COLO668 (cell line): ENCODE data around the gene ALDH4A1.

Source experiments
- DNase-seq: peaks from one replicate; lab custom pipeline; 2025; ENCODE audit not compliant: unreplicated experiment; lab: John Stamatoyannopoulos, UW

ALDH4A1 gene

GRCh38 chr1:18922848-18923755 is 20.7 kb upstream of the ALDH4A1 start:
- DNase-seq, result peak; percentile 77

- peak; percentile 88 for DNase-seq
Observed at GRCh38 chr1:18922319-18922726, 20.0 kb upstream of the ALDH4A1 start.

DNA sequence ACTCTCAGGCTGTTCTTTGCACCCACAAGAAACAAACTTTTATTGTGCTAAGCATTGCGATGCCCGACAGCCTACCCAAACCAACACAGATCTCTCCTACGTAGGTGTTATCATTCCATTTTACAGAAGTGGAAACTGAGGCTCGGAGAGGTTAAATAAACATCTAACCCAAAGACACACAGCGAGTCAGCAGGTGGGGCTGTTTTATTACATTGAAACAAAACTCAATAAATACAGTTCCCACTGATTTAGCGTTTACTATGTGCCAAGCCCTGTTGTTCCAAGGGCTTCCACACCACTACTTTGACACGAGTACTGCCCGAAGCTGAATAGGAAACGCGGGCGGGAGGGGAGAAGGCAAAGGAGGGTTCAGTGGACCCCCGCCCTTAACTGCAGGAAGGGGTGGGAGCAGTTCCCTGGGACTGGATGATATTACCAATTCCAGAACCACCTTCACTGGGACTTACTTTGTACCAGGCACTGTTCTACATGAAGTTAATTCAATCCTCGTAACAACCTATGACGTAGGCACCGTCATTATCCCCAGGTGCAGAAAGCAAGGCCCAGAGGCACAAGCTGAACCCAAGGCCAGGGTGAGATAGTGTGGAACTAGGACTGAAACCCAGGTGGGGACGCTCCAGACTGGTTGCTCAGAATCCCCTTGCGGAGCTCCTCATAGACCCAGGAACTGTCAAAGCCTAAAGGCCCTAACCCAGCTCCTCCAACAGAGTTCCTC is 19.3 kb upstream of the ALDH4A1 start:
- no peak for DNase-seq

GRCh38 chr1:18920931-18921330 is 18.6 kb upstream of the ALDH4A1 start:
- no peak for DNase-seq

DNA sequence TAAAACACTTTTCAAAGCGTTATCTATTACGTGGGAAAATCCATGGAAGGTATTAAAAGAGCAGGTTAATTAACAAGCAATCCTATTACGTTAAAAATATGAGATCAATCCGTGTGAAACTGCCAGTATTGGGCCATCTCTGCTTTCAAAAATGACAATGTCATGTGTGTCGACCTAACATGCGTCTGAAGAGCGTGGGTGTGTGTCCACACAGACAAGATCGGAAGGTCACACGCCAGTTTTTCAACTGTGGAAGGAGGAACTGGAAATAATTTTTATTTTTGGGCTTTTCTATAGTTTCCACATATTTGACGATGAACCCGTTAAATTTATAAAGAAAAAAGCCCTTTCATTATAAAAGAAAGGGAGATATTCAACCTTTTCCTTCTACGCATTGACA is 17.6 kb upstream of the ALDH4A1 start:
- DNase-seq, result no peak

GRCh38 chr1:18919197-18919905 is 17.0 kb upstream of the ALDH4A1 start:
- DNase-seq, result no peak

DNA sequence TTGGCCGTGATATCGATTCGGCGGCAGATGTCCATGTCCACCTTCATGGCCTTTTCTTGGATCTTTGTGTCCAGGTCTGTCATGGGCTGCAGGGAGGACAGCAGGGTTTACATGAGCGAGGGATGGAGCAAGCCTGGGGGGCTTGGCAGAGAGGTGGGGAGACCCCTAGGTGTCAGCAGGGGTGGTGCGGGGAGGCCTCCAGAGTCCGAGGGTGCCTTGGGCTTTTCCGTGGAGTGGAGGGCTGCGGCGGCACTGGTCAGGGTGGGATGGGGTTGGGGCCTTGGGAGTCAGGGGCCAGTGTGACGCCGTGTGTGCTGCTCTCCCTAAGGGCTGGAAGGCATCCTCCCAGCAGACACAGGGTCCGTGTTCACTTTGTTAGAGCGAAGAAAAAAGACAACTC is 16.1 kb upstream of the ALDH4A1 start:
- DNase-seq, result no peak

DNA sequence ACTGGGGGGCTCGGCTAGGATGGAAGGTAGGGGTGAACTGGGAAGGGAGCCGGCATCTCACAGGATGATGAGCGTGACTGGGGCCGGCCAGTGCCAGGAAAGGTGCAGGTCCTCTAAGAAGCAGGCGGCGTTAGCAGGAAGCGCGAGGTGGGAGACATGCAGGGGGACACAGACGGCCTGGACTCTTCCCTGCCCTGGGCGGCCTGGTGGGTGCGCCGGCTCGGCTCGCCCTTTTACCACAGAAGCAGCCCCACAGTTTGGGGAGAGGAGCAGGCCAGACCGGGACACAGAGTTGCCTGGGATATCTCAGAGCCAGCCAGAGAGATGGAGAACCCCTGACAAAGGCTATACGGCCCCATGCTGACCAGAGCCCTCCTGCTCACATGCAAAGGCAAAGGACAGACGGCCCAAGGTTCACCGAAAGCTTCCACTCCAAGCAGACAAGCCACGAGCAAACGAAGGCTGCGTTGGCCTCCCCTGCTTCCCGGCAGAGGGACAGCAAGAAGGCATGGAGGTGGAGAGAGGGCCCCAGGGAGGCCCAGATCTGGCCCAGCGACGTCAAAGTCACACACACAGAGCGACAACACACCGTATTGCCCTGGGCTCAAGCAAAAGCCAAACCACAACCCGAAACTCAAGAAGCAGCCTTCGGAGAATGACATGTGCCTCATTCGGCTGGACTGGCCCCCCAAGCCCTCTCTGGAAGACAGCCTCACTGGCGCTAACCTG is 14.9 kb upstream of the ALDH4A1 start:
- DNase-seq, result no peak

GRCh38 chr1:18915341-18915740 is 13.0 kb upstream of the ALDH4A1 start:
- DNase-seq, result no peak

DNA sequence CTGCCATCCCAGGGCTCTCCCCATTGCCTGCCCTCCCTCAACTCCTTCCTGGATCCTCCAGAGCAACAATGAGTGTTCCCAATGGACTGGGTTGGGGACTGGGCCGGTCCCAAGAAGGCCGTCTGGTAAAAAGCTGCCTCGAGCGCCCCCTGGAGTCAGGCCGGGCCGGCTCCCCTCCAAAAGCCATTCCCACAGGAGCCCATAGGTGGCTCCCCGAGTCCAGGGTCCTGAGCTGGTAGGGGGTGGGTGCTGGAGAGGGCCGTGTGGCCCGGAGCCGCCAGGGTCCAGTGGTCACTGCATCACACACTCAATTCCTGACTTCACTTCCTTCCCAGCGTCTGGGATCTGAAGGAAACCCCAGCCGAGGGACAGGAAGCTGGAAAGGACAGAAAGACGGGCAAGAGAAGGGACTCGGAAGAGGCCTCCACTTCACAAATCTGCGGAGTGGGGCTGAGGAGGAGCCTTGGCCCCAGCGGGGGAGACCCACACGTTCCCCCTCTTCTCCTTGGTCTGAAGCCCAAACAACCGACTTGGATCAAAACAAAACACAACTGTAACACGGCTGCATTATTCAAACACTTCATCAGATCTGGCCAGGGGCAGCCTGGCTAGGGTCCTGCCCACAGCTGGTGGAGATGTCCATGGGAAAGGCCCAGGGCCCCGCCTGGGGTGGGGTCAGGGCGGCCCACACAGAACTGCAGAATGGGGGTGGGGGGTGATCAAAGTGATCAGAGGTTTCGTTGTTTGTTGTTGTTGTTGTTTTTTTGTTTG is 10.9 kb upstream of the ALDH4A1 start:
- DNase-seq, result peak; percentile 77

DNA sequence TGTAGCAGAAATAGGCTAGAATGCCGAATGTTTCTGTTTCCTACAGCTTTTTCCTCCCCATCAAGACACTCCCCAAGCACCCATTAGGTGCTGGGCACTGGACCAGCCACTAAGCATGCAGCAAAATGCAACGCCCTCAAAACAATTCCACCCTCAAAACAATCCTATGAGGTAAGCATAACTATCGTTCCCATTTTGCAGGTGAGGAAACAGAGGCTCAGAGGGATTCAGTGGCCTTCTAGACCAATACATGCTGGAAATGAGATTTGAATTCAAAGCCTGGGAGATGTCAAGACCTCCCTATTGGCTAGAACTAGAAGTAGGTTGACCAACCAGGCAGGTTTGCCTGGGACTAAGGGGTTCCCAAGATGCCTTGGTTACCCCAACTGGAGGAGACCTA is 10.2 kb upstream of the ALDH4A1 start:
- no peak for DNase-seq

DNA sequence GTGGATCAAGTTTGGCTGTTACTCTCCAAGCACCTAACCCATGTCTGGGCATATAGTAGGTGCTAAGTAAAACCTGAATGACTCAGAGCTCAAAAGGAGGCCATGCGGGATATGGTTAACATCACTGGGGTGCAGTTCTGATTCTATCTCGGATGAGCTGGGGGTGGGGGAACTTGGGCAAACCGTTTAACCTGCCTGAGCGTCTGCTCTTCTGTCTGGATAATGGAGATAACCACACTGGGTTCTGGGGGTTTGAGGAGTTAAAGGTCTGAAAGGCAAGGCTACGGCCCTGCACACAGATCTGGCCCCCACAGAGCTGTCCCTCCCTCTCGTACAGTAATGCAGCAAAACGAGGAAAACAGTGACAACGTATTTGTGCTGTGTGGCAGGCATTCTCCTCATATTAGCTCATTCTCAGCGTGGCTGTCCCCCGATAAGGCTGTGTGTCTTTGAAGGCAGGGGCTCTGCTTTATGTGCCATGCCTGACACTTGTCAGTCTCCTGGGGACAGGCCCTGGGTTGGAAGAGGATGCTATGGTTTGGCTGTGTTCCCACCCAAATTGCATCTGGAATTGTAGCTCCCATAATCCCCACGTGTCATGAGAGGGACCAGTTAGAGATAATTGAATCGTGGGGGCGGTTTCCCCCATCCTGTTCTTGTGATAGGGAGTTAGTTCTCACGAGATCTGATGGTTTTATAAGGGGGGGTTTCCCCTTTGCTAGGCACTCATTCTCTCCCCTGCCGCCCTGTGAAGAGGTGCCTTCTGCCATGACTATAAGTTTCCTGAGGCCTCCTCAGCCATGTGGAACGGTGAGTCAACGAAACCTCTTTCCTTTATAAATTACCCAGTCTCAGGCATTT is 6.8 kb upstream of the ALDH4A1 start:
- no peak for DNase-seq

GRCh38 chr1:18907917-18908845 is 5.8 kb upstream of the ALDH4A1 start:
- no peak for DNase-seq

DNA sequence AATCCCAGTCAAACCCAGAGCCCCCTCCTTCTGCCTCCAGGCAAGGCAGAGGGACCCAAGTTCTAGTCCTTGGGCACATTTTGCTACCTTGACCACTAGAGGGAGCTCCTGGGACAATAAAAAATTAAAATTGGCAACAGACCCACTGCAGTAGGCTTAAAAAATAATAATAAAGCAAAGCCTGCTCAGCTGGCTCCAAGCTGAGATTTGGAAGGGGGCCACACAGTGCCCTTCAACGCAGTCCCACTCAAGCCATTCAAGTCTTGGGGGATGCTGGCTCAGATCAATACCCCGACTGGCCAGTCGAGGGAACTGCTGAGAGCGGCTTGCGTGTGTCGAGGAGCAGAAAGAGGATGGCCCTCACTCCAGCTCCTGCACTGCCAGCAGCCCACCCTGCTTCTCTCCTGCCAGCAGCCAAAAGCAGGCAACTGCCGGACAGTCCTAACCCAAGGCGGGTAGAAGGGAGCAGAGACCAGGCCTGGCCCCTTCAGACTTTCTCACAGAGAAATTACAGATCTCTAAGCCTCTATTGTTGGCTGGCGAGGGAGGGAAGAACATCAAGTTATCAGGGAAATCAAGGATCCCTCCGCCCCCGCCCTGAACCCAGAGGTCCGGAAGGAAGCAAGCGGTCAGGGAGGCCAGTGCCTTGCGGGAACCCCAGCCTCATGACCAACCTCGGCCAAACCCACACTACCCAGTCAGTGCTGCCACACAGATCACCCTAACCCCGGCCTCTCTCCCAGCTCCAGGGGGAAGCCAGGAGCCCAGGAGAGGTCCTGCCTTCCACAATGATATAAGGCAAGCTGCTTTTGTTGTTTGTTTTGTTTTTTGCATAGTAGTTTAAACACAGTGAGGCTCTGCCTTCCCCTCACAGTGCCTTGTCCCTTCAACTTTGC is 4.9 kb upstream of the ALDH4A1 start:
- peak; percentile 70 for DNase-seq

DNA sequence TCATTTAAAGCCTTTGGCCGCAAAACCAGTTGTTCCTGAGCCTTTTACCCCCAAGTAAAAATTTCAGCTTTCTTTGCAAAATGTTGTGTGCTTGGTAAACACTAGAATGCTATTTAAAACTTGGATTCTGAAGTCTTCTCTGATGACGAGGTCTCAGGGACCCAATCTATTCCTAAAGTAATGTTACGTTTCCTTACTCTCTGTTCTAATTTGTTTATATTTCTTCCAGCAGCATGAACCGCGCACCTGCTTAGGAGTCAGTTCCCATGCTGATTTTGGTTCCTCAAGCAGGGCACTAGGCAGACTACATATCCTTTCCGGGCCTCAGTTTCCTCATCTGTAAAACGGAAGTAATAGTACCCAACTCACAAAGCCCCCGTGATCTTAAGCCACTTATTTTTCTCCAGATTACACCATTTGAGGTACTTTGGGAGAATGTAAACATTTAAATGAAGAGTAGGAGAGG is 969 bp upstream of the ALDH4A1 start:
- no peak for DNase-seq

- peak; percentile 56 for DNase-seq
Observed at GRCh38 chr1:18901952-18902522, 318 bp downstream of the ALDH4A1 start.
